Heart right ventricle (tissue), 16 donors: Measurements from ENCODE around the gene PPRC1. TPM values are rescaled to one million over a fixed set of nuclear protein-coding genes. Genes with fewer than 3 reads are reported as not detected.

Source experiments
- ATAC-seq, 8 donors: fragments of 200-7000 bp; cut with Tn5 transposase; one replicate each; pipeline ENCODE4 v1.9.1; 2020; ENCODE audit warnings: mild to moderate bottlenecking in 8 of 8, moderate library complexity in 8 of 8, moderate number of reproducible peaks in 1 of 8
- DNase-seq, 2 donors: peaks; one replicate each; pipeline ENCODE4 v3.0.0-alpha.2; 2020
- H3K27ac ChIP-seq, 10 donors: fragments of 200-600 bp; sonication (generic) in 2 of 10; one replicate each; pipeline versions ENCODE4 v1.5.0 to v1.8.0; 2020 to 2022; ENCODE audit warnings: mild to moderate bottlenecking in 3 of 10
- H3K27me3 ChIP-seq, 7 donors: fragments of 200-600 bp; one replicate each; pipeline ENCODE4 v1.8.0; 2021 to 2022; ENCODE audit warnings: mild to moderate bottlenecking in 2 of 7
- H3K36me3 ChIP-seq, 9 donors: fragments of 200-600 bp; sonication (generic) in 1 of 9; one replicate each; pipeline versions ENCODE4 v1.5.0 to v1.8.0; 2020 to 2022; ENCODE audit warnings: mild to moderate bottlenecking in 2 of 9
- H3K4me1 ChIP-seq, 9 donors: fragments of 200-600 bp; sonication (generic) in 1 of 9; one replicate each; pipeline versions ENCODE4 v1.5.0 to v1.8.0; 2020 to 2022; ENCODE audit warnings: mild to moderate bottlenecking in 4 of 9
- H3K4me3 ChIP-seq, 10 donors: fragments of 200-600 bp; sonication (generic) in 2 of 10; one replicate each; pipeline versions ENCODE4 v1.5.0 to v1.8.0; 2020 to 2022; ENCODE audit warnings: mild to moderate bottlenecking in 7 of 10, moderate library complexity in 2 of 10
- H3K9me3 ChIP-seq, 11 donors: fragments of 200-600 bp in 10 of 11; sonication (generic) in 2 of 11; one replicate each; pipeline versions ENCODE4 v1.5.0 to v1.8.0; 2013 to 2022; ENCODE audit warnings: mild to moderate bottlenecking in 2 of 11, control low read depth in 1 of 11, moderate library complexity in 1 of 11
- CTCF ChIP-seq, 9 donors: fragments of 200-600 bp; sonication (generic) in 2 of 9; IDR thresholded peaks; one replicate each; pipeline versions ENCODE4 v1.5.0 to v1.8.0; 2021 to 2022; ENCODE audit warnings: antibody characterized with exemption in 9 of 9, mild to moderate bottlenecking in 5 of 9, moderate library complexity in 1 of 9
- WGBS, 2 donors: extraction: QIAGEN DNeasy Blood & Tissue Kit; methylation state at CpG; one replicate each; pipeline ENCODE4 v1.1.7; 2013; ENCODE audit warnings: inconsistent platforms in 1 of 2; 5-methylcytosine and 5-hydroxymethylcytosine counted together
- intact Hi-C, 10 donors: fragments of 100-400 bp; cut with DNase I; formaldehyde crosslinking; loops; one replicate each; pipeline versions ENCODE4 v1.11.1 to v1.14.2; 2022
- polyA plus RNA-seq, 2 donors: library from polyadenylated mRNA; stranded (reverse); fragments of 200-250 nt; gene quantifications; one replicate each; pipeline ENCODE4 v1.2.3, GENCODE V29; 2013
- total RNA-seq, 10 donors: library from RNA; stranded (reverse); fragmentation: NEBNext Ultra II Directional in 3 of 10; extraction: Animal tissue kit (Norgen Biotek cat#: 25700) in 3 of 10; gene quantifications; one replicate each; pipeline versions ENCODE4 v1.2.1 to v1.2.4, GENCODE V29; 2021 to 2023
- donor health status: Arrhythmogenic right ventricular cardiomyopathy.
- donor health status: ischemic (EF 13 %, LVEDD 7.1; RV severe dilation, severe dysfunction).
- donor health status: healthy with polysubstance abuse.
- donor health status: DM: no; HTN: yes; CAD: no.
- donor health status: DM: no; HTN: no; CAD: no.
- donor health status: ischemic (EF 25% LVEDD 6.9; RV normal size, moderate dysfunction).
- donor health status: ischemic (EF 25% LVEDD 5.7; RV mildly dilated, moderate dysfunction).
- donor health status: healthy.
- donor health status: DM: yes; HTN: yes; CAD: no.
- donor health status: Ischemic cardiomyopathy.
- donor health status: ischemic (EF 35%, LVEDD 5.7; RV mildly dilated, moderate dysfunction).
- donor health status: nonischemic (EF 11% LVEDD 7.7; RV severe dilation, severe dysfunction).
- donor health status: DM: yes; HTN: yes; CAD: no.
- donor health status: PGD.
- donor health status: ischemic (EF 29% LVEDD 5.4; RV normal size, mild dysfunction).
- donor health status: nonischemic (EF 23%, LVEDD 6.1; RV moderate dilation, normal function).

PPRC1 gene
- total and polyA plus RNA-seq, 12 donors = 10.6 to 22.7 (median 13.6) TPM

GRCh38 chr10:102172288-102172687 lies 39.4 kb downstream of the PPRC1 start:
- no peaks in the 10 kb centered on the region for H3K27me3 ChIP-seq
- peaks cover 0 to 12% (median 4%) of the 10 kb centered on the region in 9 donors for H3K4me1 ChIP-seq
- ATAC-seq (no peak), DNase-seq (no peak)
- H3K9me3 ChIP-seq = no peaks in the 10 kb centered on the region
- 86 to 88% methylated on average over 8 of the region's 8 CpGs for WGBS, 2 donors
- H3K27ac ChIP-seq = no peak overlapping the region
- TF ChIP-seq CTCF (IDR thresholded peaks at IDR 0.05) = no peak
- H3K4me3 ChIP-seq = no peak overlapping the region
- H3K36me3 ChIP-seq = no peaks in the 10 kb centered on the region
- intact Hi-C loops = loop anchor here in 2 of 10 donors (5.0 kb wide), 2 partner anchors 50 to 180 kb away; no protein-coding TSS in a partner anchor

- intact Hi-C loops = loop anchor here in 1 of 10 donors (5.0 kb wide), 1 partner anchor 42 kb away; no protein-coding TSS in a partner anchor
- Histone ChIP-seq H3K4me3 (no peak overlapping the region), H3K27ac (no peak overlapping the region), H3K9me3 (no peaks in the 10 kb centered on the region), H3K36me3 (no peaks in the 10 kb centered on the region), H3K27me3 (peaks cover 0 to 9% (median 0%) of the 10 kb centered on the region in 7 donors), H3K4me1 (no peaks in the 10 kb centered on the region)
- no peak for TF ChIP-seq CTCF (IDR thresholded peaks at IDR 0.05)
- DNase-seq = no peak
- WGBS, 2 donors = 34 to 39% methylated on average over 4 of the region's 4 CpGs
- no peak for ATAC-seq
Measured at GRCh38 chr10:102175415-102175814, 42.6 kb downstream of the PPRC1 start.

- Histone ChIP-seq H3K4me1 (peaks cover 0 to 9% (median 0%) of the 10 kb centered on the region in 9 donors), H3K27me3 (peaks cover 0 to 6% (median 0%) of the 10 kb centered on the region in 7 donors), H3K9me3 (no peaks in the 10 kb centered on the region), H3K4me3 (no peak overlapping the region), H3K36me3 (no peaks in the 10 kb centered on the region), H3K27ac (no peak overlapping the region)
- intact Hi-C loops = no loop called here
- WGBS, 2 donors = 62 to 70% methylated on average over 2 of the region's 2 CpGs
- DNase-seq (no peak), ATAC-seq (peak in 1 of 8 donors; percentile 31)
- TF ChIP-seq CTCF (IDR thresholded peaks at IDR 0.05) = no peak
Measured at GRCh38 chr10:102184606-102185005, 51.8 kb downstream of the PPRC1 start.

GRCh38 chr10:102185272-102185671 lies 52.4 kb downstream of the PPRC1 start:
- intact Hi-C loops = no loop called here
- no peak for TF ChIP-seq CTCF (IDR thresholded peaks at IDR 0.05)
- H3K27me3 ChIP-seq = peaks cover 0 to 3% (median 0%) of the 10 kb centered on the region in 7 donors
- DNase-seq (no peak), ATAC-seq (no peak)
- H3K9me3 ChIP-seq = peaks cover 0 to 2% (median 0%) of the 10 kb centered on the region in 11 donors
- H3K4me1 ChIP-seq = peaks cover 0 to 12% (median 0%) of the 10 kb centered on the region in 9 donors
- H3K27ac ChIP-seq = no peak overlapping the region
- WGBS, 2 donors = 77 to 81% methylated on average over 2 of the region's 2 CpGs
- H3K36me3 ChIP-seq = no peaks in the 10 kb centered on the region
- no peak overlapping the region for H3K4me3 ChIP-seq
